ENCODE measurements around the gene ETV5.
A peak's percentile ranks its signal among the peaks of the same experiment; 100 is the strongest.

ETV5 gene

DNA sequence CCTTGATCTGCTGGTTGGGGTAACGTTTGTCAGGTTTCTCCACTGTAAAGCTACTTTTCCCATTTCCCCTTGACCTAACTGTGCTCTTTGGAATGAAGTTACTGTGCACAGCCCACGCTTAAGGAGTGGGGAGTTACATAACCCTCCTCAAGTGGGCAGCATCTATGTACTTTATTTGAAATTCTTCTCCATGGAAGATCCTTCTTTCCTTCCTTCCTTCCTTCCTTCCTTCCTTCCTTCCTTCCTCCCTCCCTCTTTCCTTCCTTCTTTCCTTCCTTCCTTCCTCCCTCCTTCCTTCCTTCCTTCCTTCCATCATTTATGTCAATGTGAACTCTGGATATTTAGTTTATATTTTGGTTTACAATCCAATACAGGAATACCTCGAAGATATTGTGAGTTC is 94.0 kb downstream of the ETV5 start:
- no peak overlapping the region for H3K4me3 ChIP-seq (ENCODE audit: low read depth, low read length)
- DNase-seq (ENCODE audit: low read depth) = no peak
- TF ChIP-seq, protein P1, sequence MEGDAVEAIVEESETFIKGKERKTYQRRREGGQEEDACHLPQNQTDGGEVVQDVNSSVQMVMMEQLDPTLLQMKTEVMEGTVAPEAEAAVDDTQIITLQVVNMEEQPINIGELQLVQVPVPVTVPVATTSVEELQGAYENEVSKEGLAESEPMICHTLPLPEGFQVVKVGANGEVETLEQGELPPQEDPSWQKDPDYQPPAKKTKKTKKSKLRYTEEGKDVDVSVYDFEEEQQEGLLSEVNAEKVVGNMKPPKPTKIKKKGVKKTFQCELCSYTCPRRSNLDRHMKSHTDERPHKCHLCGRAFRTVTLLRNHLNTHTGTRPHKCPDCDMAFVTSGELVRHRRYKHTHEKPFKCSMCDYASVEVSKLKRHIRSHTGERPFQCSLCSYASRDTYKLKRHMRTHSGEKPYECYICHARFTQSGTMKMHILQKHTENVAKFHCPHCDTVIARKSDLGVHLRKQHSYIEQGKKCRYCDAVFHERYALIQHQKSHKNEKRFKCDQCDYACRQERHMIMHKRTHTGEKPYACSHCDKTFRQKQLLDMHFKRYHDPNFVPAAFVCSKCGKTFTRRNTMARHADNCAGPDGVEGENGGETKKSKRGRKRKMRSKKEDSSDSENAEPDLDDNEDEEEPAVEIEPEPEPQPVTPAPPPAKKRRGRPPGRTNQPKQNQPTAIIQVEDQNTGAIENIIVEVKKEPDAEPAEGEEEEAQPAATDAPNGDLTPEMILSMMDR (IDR thresholded peaks at IDR 0.05; ENCODE audit: insufficient read depth, low read depth, low read length, missing control alignments) = no peak

DNA sequence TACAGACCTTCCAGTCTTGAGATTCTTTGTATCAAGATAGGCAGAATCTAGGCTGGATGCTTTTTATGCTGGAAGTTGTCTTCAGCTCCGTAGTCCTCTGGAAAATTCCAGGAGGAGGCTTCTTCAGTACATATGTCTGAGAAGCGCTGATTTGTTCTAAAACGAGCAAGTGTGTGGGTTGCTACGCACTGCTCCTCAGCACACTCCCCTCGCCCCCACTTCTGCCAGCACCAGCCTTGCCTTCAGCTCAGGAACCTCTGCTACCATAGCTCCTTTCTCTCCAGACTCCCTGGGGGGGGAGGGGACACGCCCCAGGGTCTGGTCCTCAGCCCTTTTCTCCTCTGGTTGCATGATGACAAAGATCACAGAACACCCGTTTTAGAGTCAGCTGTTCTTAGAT is 95.6 kb downstream of the ETV5 start:
- DNase-seq (ENCODE audit: low read depth) = no peak
- no peak overlapping the region for H3K4me3 ChIP-seq (ENCODE audit: low read depth, low read length)
- TF ChIP-seq, protein P1 (IDR thresholded peaks at IDR 0.05; ENCODE audit: insufficient read depth, low read depth, low read length, missing control alignments) = no peak

DNA sequence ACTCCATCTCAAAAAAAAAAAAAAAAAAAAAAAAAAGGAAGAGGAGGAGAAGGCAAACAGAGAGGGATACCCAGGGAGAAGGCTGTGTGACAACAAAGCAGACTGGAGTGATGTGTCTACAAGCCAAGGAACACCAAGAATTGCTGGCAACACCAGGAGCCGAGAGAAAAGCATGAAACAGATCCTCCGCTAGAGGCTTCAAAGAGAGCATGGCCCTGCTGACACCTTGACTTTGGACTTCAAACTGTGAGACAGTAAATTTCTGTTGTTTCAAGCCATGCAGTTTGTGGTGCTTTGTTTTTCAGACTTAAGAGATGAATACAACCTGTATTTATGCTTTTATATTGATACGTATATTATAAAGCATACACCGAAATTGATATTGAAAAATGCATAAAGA is 96.8 kb downstream of the ETV5 start:
- TF ChIP-seq, protein P1 (IDR thresholded peaks at IDR 0.05; ENCODE audit: insufficient read depth, low read depth, low read length, missing control alignments) = no peak
- no peak for DNase-seq (ENCODE audit: low read depth)
- no peak overlapping the region for H3K4me3 ChIP-seq (ENCODE audit: low read depth, low read length)

DNA sequence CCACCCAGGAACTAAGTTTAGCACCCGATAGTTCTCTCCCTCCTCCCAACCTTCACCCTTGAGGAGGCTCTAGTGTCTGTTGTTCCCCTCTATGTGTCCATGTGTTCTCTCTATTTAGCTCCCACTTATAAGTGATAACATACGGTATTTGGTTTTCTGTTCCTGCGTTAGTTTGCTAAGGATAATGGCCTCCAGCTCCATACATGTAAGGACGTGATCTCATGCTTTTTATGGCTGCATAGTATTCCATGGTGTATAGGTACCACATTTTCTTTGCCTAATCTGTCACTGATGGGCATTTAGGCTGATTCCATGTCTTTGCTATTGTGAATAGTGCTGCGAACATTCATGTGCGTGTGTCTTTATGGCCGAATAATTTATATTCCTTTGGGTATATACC is 104.2 kb downstream of the ETV5 start:
- no peak for DNase-seq (ENCODE audit: low read depth)
- TF ChIP-seq, protein P1 (IDR thresholded peaks at IDR 0.05; ENCODE audit: insufficient read depth, low read depth, low read length, missing control alignments) = no peak
- H3K4me3 ChIP-seq (ENCODE audit: low read depth, low read length) = no peak overlapping the region

DNA sequence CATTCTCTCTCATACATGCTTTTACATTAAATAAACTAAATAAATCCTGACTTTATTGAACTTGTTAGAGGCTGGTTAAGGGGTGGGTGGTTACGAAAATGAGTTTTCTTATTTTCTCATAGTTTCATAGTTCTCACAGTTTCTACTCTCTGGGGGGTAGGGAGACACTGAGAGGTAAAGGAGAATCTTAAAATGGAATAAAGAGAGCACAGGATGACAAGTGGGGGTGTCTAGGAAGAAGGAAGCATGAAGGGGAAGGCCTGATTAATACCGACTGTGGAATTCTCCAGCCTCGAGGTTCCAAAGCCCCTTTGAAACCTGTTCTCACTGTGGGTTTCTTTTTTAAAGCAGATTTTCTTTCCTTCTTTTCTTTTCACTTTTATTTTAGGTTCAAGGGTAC is 104.7 kb downstream of the ETV5 start:
- TF ChIP-seq, protein P1 (IDR thresholded peaks at IDR 0.05; ENCODE audit: insufficient read depth, low read depth, low read length, missing control alignments) = no peak
- no peak overlapping the region for H3K4me3 ChIP-seq (ENCODE audit: low read depth, low read length)
- DNase-seq (ENCODE audit: low read depth) = no peak

DNA sequence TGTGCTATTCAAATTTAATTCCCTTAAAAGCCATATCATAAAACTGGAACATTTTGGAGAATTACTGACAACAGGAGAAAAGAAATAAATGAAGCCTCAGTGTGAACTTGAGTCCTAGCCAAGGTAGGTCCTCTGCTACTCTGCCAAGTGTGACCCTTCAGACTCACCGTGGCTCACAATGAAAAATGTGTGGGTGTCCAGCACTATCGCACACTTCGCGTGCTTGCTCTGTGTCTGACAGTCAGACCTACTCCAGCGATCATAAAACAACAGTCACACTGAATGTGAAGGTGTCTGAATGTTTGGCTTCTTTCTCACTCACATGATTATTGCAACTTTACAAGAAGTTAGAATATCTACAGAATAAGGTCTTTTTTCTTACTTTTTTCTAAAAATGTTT is 105.3 kb downstream of the ETV5 start:
- TF ChIP-seq, protein P1 (IDR thresholded peaks at IDR 0.05; ENCODE audit: insufficient read depth, low read depth, low read length, missing control alignments) = no peak
- peak; percentile 62 for DNase-seq (ENCODE audit: low read depth)
- H3K4me3 ChIP-seq (ENCODE audit: low read depth, low read length) = no peak overlapping the region

DNA sequence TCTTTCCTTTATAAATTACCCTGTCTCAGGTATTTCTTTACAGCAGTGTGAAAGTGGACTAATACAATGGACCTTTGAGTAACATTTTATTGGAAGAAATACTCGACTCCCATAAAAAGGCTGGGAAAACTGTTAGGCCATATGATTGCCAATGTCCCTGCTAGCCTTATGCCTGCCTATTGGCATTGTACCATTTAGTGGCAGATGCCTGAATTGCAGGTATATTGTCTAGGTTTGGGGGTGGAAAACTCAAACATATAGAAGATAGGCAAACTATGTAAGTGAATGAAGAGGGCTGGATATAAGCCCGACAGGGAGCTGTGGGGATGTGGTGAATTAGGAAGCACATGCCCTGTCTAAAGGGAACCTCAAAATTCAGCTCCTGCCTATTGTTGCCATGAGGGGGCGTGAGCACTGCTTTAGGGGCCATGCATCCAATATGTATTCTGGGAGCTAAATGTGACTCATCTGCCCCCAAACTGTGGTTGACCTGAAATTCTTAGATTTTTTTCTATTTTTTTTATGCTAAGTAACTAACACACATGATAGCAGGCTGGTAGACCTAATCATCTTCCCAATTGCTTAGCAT is 105.9 kb downstream of the ETV5 start:
- peak; percentile 56 for DNase-seq (ENCODE audit: low read depth)
- no peak overlapping the region for H3K4me3 ChIP-seq (ENCODE audit: low read depth, low read length)
- TF ChIP-seq, protein P1 (IDR thresholded peaks at IDR 0.05; ENCODE audit: insufficient read depth, low read depth, low read length, missing control alignments) = peak; percentile 42
